Fibroblast of villous mesenchyme (primary cell): ENCODE data around the gene FAM193A. TPM values are rescaled to one million over a fixed set of nuclear protein-coding genes. Genes with fewer than 3 reads are reported as not detected.
A peak's percentile ranks its signal among the peaks of the same experiment; 100 is the strongest.

Experiments used
- DNase-seq: peaks from one replicate; pipeline ENCODE4 v3.0.0-alpha.2; 2010; ENCODE audit warnings: low read depth
- H3K4me3 ChIP-seq: 2 replicates; pipeline ENCODE4 v1.5.1; 2011; ENCODE audit warnings: low read depth, mild to moderate bottlenecking, low read length
- total RNA-seq: library from RNA; depleted of rRNA; stranded (reverse); fragments of >200 nt; gene quantifications from 2 replicates; pipeline ENCODE4 v1.2.3, GENCODE V29; 2012
- TF ChIP-seq, protein P1 (sequence below): IDR thresholded peaks from 2 replicates; pipeline ENCODE4 v1.5.1; 2012; ENCODE audit warnings: low read depth, mild to moderate bottlenecking, low read length; ENCODE audit not compliant: insufficient read depth

Gene FAM193A
- total RNA-seq, 1 donor: 23.7 TPM

DNA sequence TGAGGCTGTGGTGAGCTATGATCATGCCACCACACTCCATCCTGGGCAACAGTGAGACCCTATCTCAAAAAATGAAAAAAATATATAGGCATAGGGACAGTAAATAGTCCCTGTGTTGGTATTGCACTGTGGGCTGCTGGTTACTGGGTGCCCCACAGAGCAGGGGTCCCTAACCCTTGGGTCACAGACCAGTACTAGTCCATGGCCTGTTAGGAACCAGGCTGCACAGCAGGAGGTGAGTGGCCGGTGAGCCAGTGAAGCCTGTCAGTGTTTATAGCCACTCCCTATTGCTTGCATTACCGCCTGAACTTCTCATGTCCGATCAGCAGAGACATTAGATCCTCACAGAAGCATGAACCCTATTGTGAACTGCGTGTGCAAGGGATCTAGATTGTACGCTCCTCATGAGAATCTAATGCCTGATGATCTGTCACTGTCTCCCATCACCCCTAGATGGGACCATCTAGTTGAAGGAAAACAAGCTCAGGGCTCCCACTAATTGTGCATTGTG lies 113.2 kb downstream of the FAM193A start:
- TF ChIP-seq, protein P1, sequence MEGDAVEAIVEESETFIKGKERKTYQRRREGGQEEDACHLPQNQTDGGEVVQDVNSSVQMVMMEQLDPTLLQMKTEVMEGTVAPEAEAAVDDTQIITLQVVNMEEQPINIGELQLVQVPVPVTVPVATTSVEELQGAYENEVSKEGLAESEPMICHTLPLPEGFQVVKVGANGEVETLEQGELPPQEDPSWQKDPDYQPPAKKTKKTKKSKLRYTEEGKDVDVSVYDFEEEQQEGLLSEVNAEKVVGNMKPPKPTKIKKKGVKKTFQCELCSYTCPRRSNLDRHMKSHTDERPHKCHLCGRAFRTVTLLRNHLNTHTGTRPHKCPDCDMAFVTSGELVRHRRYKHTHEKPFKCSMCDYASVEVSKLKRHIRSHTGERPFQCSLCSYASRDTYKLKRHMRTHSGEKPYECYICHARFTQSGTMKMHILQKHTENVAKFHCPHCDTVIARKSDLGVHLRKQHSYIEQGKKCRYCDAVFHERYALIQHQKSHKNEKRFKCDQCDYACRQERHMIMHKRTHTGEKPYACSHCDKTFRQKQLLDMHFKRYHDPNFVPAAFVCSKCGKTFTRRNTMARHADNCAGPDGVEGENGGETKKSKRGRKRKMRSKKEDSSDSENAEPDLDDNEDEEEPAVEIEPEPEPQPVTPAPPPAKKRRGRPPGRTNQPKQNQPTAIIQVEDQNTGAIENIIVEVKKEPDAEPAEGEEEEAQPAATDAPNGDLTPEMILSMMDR: no peak
- no peak overlapping the region for H3K4me3 ChIP-seq
- DNase-seq: no peak

DNA sequence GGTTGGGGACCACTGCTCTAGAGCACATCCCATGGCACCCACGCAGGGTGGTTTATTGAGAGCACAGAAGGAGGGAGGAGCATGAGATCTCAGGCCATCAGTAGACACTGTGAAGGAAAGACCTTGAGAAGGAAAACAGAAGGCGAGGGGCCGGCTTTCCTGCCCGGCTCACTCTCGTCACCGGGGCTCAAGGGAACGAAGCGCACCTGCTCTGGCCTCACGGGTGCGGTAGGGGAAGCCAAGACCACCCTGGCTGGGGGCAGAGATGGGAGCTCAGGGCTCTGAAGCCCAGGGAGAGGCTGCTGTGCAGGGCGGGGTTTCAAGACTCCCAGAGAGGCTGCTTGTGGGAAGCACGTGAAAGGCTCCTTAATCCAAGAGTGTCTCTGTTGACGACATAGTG lies 113.8 kb downstream of the FAM193A start:
- TF ChIP-seq, protein P1: no peak
- DNase-seq: no peak
- H3K4me3 ChIP-seq: no peak overlapping the region

DNA sequence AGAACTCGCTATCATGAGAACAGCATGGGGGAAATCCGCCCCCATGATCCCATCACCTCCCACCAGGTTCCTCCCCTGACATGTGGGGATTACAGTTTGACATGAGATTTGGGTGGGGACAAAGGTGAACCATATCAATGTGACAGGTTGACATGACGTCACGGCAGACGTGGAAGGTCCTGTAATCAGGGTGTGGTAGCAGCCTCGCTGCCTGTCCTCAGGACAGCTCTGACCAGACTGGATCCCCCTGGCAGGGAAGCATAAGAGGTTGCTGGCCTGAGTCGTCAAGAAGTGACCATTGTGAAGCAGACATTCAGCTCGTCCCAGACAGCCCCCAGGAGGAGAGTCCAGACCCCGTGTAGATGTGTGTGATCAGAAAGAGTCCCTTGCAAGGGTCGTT lies 115.1 kb downstream of the FAM193A start:
- no peak overlapping the region for H3K4me3 ChIP-seq
- no peak for DNase-seq
- TF ChIP-seq, protein P1: no peak

DNA sequence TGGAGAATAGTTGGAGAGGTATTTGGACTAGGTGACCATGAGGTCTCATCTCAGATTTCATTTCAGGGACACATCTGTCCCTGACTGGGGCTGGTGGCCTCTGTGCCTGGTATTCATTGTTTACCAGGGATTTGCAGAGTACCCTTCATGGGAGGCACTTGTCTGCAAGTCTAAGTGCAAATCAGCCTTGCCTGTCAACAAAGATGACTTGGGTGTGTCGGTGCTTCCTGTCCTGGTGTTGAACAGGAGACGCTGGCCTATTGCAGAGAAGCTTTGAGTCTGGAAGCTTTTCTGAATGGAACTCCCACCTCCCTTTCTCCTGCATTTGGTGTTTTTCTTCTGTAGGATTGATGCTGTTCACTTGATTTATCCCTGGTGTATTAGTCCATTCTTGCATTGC lies 115.6 kb downstream of the FAM193A start:
- TF ChIP-seq, protein P1: no peak
- no peak overlapping the region for H3K4me3 ChIP-seq
- DNase-seq: no peak

DNA sequence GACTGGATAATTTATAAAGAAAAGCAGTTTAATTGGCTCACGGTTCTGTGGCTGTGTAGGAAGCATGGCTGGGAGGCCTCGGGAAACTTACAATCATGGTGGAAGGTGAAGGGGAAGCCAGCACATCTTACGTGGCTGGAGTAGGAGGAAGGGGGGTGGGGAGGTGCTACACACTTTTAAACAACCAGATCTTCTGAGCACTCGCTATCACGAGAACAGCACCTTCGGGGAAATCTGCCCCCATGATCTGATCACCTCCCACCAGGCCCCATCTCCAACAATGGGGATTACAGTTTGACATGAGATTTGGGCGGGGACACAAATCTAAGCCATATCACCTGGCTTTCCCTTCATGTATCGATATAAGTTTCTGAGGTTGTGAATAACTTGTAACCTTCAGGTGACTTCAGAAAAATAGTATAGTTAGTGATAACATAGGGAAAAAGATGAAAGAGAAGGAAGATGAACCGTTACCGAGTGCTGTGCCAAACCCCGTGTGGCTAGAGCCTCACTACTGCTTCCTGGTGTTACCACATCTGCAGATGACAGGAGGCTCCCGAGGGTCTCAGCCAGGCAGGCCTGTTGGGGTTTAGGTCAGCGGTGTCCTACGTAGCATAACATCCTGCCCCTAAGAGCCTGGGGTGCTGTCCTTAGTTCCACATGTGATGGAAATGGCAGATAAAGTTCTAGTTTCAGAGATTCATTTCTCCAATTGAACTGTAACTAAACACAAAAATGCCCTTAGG lies 116.1 kb downstream of the FAM193A start:
- H3K4me3 ChIP-seq: no peak overlapping the region
- TF ChIP-seq, protein P1: no peak
- peak; percentile 20 for DNase-seq

DNA sequence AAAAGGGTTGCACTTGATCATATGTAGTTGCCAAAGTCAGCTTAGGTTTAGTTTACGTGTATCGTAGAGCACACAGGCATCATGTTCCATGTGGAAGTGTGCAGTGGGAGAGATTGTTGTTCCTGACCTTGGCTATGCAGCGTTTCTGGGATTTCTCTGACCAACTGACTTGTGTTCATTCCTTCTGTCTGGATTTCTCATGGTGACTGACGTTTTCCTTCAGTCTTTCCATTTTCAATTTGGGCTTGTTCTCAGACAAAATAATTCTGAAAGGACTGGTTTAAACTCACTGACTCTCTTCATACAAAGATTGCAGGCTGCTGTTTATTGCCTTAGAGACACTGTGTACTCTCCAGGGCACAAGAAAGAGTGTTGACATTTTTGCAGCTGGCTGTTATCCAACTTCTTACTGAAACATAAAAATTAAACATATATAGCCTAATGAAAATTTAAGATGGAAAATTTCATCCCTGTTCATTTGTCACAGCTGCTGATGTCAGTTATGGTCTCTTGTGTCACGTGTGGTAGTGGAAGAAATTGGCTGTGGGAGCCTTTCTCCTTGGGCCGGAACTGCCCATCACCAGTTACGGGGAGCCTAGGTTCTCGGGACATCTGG lies 124.3 kb downstream of the FAM193A start:
- TF ChIP-seq, protein P1: no peak
- peak; percentile 79 for DNase-seq
- no peak overlapping the region for H3K4me3 ChIP-seq
